PC-9 (cell line): ENCODE data around the gene GPR157.

Source experiments
- CTCF ChIP-seq: fragments of 200-600 bp; sonication (generic); conservative IDR thresholded peaks from 2 replicates; pipeline ENCODE4 v1.6.1; 2017; ENCODE audit warnings: mixed run types, antibody characterized with exemption, mild to moderate bottlenecking, moderate library complexity
- EZH2 ChIP-seq: fragments of 200-600 bp; sonication (generic); IDR thresholded peaks from 2 replicates; pipeline ENCODE4 v1.8.0; 2017; ENCODE audit warnings: antibody characterized with exemption, low read depth

DNA sequence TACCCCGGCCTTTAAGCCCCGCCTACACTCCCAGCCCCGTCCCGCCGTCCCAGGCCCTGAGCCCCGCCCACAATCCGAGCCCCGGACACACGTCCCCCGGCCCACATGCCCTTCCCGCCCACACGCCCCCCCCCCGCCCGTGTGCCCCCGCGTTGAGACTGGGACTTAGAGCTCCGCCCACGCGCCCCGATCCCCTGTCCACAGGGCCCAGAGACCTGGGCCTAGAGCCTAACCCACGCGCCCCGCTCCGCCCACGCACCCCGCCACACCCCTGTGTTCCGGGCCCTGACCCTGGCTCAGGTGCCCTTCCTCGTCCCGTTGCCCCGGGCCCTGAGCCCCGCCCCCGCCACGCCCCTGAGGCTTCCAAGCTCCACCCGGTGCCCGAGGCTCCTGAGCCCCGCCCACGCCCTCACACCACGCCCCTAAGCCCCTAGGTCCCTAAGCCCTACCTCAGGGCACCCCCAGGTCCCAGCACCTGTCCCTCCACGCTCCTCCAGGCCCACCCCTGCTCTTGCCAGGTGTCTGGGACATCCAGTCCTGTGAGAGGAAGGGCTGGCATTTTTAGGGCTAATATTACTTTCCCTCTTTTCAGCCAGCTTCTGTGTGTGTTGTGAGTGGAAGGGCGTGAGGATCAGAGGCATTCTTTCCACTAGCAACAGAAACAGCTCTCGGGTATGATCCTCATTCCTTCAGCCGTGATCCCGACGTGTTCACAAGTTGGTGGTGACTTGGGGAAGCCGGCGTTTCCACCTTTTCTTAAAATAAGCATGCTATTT, 552 bp upstream of the GPR157 start:
- TF ChIP-seq CTCF (no peak), EZH2 (no peak)
